GM23248 (cell line): ENCODE results near the gene SYNGR3. TPM values are rescaled to one million over a fixed set of nuclear protein-coding genes. Genes with fewer than 3 reads are reported as not detected.
A peak's percentile ranks its signal among the peaks of the same experiment; 100 is the strongest.

Experiments
- DNase-seq: peaks from one replicate; pipeline ENCODE4 v3.0.0-alpha.2; 2015
- H2AFZ ChIP-seq: fragments of 200-600 bp; sonication (generic); 2 replicates; pipeline ENCODE4 v1.6.1; 2016; ENCODE audit warnings: antibody characterized with exemption
- H3F3A ChIP-seq: fragments of 200-600 bp; sonication (generic); 2 replicates; pipeline ENCODE4 v1.6.1; 2016; ENCODE audit warnings: mild to moderate bottlenecking, antibody characterized with exemption, mixed run types; ENCODE audit not compliant: insufficient read depth
- H3K27ac ChIP-seq: fragments of 200-600 bp; sonication (generic); 2 replicates; pipeline ENCODE4 v1.5.1; 2016; ENCODE audit warnings: mild to moderate bottlenecking
- H3K27me3 ChIP-seq: fragments of 200-600 bp; sonication (generic); replicated peaks from 2 replicates; pipeline ENCODE4 v1.6.1; 2016; ENCODE audit warnings: mild to moderate bottlenecking; ENCODE audit not compliant: insufficient read depth
- H3K36me3 ChIP-seq: fragments of 200-600 bp; sonication (generic); 2 replicates; pipeline ENCODE4 v1.6.1; 2016; ENCODE audit warnings: low read depth, mild to moderate bottlenecking
- H3K4me1 ChIP-seq: fragments of 200-600 bp; sonication (generic); 2 replicates; pipeline ENCODE4 v1.6.1; 2016; ENCODE audit warnings: mild to moderate bottlenecking; ENCODE audit not compliant: insufficient read depth
- H3K4me2 ChIP-seq: fragments of 200-600 bp; sonication (generic); one replicate; pipeline ENCODE4 v1.6.1; 2016; ENCODE audit warnings: mild to moderate bottlenecking; ENCODE audit not compliant: unreplicated experiment
- H3K4me3 ChIP-seq: fragments of 200-600 bp; sonication (generic); 2 replicates; pipeline ENCODE4 v1.5.1; 2016; ENCODE audit warnings: mild to moderate bottlenecking
- H3K79me2 ChIP-seq: fragments of 200-600 bp; sonication (generic); 2 replicates; pipeline ENCODE4 v1.6.1; 2016; ENCODE audit warnings: mild to moderate bottlenecking; ENCODE audit not compliant: insufficient read depth
- H3K9ac ChIP-seq: fragments of 200-600 bp; sonication (generic); 2 replicates; pipeline ENCODE4 v1.6.1; 2016; ENCODE audit warnings: mild to moderate bottlenecking
- H3K9me2 ChIP-seq: fragments of 200-600 bp; sonication (generic); 2 replicates; pipeline ENCODE4 v1.6.1; 2016; ENCODE audit warnings: mixed run types, mild to moderate bottlenecking, moderate library complexity; ENCODE audit not compliant: insufficient read depth
- H3K9me3 ChIP-seq: fragments of 200-600 bp; sonication (generic); one replicate; pipeline ENCODE4 v1.6.1; 2017; ENCODE audit warnings: low read depth
- H4K20me1 ChIP-seq: fragments of 200-600 bp; sonication (generic); 2 replicates; pipeline ENCODE4 v1.6.0; 2016; ENCODE audit not compliant: insufficient read depth
- EZH2 ChIP-seq: fragments of 200-600 bp; sonication (generic); IDR thresholded peaks from 2 replicates; pipeline ENCODE4 v1.6.1; 2018; ENCODE audit warnings: antibody characterized with exemption, mild to moderate bottlenecking; ENCODE audit not compliant: insufficient read depth, poor library complexity, severe bottlenecking
- EZH2phosphoT487 ChIP-seq: fragments of 200-600 bp; sonication (generic); IDR thresholded peaks from 2 replicates; pipeline ENCODE4 v1.6.1; 2018; ENCODE audit warnings: antibody characterized with exemption, moderate library complexity, mild to moderate bottlenecking, low read depth; ENCODE audit not compliant: insufficient read depth
- WGBS, 2 experiments: methylation state at CpG; one replicate each; pipeline ENCODE4 v1.1.6; 2015 to 2017; ENCODE audit warnings: low lambda C conversion rate in 2 of 2, low coverage in 1 of 2; ENCODE audit errors: missing lambda C conversion rate in 2 of 2; 5-methylcytosine and 5-hydroxymethylcytosine counted together
- in situ Hi-C: fragments of 300-500 bp; cut with MboI; formaldehyde crosslinking; loops from 2 replicates; pipeline ENCODE4 v1.15.0; 2020
- polyA plus RNA-seq: library from polyadenylated mRNA; unstranded; fragments of >200 nt; fragmentation: Nextera tagmentation; extraction: Ambion mirVana; gene quantifications from 2 replicates; pipeline ENCODE4 v1.2.1, GENCODE V29; 2016
- total RNA-seq: library from RNA; depleted of rRNA; stranded (reverse); fragments of >200 nt; shearing (Covaris generic); gene quantifications from 2 replicates; pipeline ENCODE4 v1.2.3, GENCODE V29; 2014

The SYNGR3 gene
- total and polyA plus RNA-seq, 2 experiments from 2014 or later = 0.22 to 1.3 TPM

DNA sequence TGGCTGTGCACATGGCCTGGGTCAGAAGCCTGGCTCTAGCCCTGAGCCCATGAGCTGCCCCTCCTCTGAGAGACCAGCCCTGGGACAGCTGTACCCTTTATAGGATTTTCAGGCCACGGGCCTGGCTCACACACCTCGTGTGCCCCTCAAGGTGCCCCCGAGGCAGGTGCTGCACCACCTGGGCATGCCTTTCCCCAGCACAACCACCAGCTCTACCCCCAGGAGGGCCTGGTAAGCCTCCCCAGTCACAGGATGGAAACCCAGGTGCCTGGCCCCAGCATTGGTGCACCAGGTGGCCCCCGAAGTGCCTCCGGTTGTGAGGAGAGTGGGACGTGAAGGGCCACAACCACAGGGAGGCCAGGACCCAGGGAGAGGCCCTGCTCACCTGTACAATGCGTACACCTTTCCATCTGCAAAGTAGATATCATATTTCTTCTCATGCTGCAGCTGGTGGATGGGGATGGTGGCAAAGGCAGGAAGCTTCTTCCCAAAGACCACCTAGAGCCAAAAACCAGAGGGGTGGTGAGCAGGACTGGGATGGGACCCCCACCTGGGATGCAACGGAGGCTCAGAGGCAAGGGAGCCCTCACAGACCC, 13.6 kb downstream of the SYNGR3 start:
- TF ChIP-seq EZH2 (no peak), EZH2phosphoT487 (no peak)
- no peaks in the 10 kb centered on the region for H3K9me3 ChIP-seq
- H3K79me2 ChIP-seq = peaks cover 83% of the 10 kb centered on the region
- no peak overlapping the region for H3K4me3 ChIP-seq
- no peak overlapping the region for H3K4me2 ChIP-seq
- in situ Hi-C loops = no loop called here
- H4K20me1 ChIP-seq = peaks cover 11% of the 10 kb centered on the region; the same call in 1 of the 2 replicates
- H3K36me3 ChIP-seq = peaks cover 16% of the 10 kb centered on the region
- H3K27ac ChIP-seq = no peak overlapping the region
- peaks cover 14% of the 10 kb centered on the region for H3K4me1 ChIP-seq
- H3K9ac ChIP-seq = no peak overlapping the region
- no peaks in the 10 kb centered on the region for H3K9me2 ChIP-seq
- no peak for DNase-seq
- H2AFZ ChIP-seq = no peak overlapping the region
- WGBS, 2 experiments = 70 to 79% methylated on average over 8 of the region's 8 CpGs
- no peaks in the 10 kb centered on the region for H3K27me3 ChIP-seq
- peaks cover 15% of the 10 kb centered on the region for H3F3A ChIP-seq

DNA sequence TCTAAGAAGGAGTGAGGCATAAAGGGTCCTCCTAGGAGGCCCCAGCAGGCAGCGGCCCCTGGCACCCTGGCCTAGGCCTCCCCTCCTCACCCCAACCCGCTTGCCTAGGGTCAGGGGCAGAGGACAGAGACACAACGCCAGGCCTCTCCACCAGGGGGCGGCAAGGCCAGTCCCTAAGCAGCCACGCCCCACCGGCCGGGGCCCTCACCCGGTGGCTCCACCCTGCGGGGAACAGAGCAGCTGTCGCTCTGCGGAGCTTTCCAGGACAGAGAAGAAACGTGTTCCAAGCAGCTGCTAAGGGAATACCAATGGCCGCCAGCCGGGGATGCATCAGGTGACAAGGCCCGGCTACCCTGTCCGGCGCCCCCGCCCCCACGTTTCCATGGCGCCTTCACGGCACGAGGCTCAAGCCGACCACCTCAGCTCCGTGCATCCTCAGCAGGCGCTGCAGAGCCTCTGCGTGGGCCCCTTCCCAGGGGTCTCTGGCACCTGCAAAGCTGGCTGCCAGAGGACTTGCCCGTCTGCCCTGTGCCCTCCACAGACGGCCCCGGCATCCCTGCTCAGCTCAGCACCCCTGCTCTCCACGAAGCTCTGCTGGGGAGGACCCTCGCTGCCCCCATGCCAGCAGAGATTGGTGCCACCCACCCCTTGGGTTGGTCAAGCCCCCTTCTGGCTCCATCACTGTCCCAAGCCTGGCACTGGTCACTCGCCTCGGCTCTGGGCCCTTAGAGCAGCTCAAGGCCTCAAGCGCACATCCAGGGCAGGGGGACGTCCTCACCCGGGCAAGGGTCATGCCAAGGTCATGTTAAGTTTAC, 14.3 kb downstream of the SYNGR3 start:
- in situ Hi-C loops = no loop called here
- peaks cover 16% of the 10 kb centered on the region; the same call in 1 of the 2 replicates for H3K36me3 ChIP-seq
- H3K9me3 ChIP-seq = no peaks in the 10 kb centered on the region
- DNase-seq = peak; percentile 94
- no peaks in the 10 kb centered on the region for H3K27me3 ChIP-seq
- H3K4me2 ChIP-seq = peak overlapping the region; percentile 7
- TF ChIP-seq EZH2 (no peak), EZH2phosphoT487 (no peak)
- WGBS, 2 experiments = 35 to 37% methylated on average over 27 to 35 of the region's 36 CpGs
- no peak overlapping the region for H3K27ac ChIP-seq
- H3K9me2 ChIP-seq = no peaks in the 10 kb centered on the region
- H3K79me2 ChIP-seq = peaks cover 90% of the 10 kb centered on the region
- H2AFZ ChIP-seq = no peak overlapping the region
- peaks cover 17% of the 10 kb centered on the region for H3F3A ChIP-seq
- H3K4me3 ChIP-seq = no peak overlapping the region
- peaks cover 11% of the 10 kb centered on the region; the same call in 1 of the 2 replicates for H4K20me1 ChIP-seq
- H3K4me1 ChIP-seq = peaks cover 13% of the 10 kb centered on the region
- H3K9ac ChIP-seq = peak overlapping the region; percentile 27; the same call in 1 of the 2 replicates

DNA sequence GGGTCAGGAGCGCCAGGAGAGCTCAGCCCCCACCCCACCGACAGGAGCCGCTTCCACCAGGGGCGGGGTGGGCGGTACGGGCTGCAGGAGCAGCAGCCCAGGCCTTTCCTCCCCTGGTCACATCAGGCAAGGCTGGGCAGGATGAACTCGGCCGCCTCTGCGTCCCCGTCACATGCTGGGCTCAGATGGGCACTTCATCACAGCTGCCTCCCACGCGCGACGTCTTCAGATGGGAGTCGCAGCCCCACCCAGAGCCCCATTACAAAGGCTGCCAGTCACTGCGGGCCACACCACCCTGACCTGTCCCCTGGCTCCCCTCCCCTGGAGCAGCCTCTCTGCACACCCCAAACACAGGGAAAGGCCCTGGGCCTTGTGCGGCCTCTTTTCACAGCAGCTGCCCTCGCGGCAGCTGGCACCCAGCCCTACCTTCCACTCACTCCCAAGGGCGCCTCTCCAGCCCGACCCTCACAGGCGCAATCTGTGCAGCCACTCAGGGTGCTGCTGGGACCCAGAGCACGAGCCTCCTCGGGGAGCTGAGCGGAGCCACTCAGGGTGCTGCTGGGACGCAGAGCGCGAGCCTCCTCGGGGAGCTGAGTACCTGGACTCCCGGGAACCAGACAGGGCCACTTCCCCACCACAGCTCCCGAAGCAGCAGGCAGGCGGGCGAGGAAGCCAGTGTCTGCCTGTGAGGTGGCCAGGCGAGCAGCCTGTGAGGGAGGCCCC, 15.2 kb downstream of the SYNGR3 start:
- Histone ChIP-seq H3K9me2 (no peaks in the 10 kb centered on the region), H3K27ac (no peak overlapping the region), H2AFZ (no peak overlapping the region), H3K9ac (no peak overlapping the region), H3K4me1 (peaks cover 13% of the 10 kb centered on the region), H3K4me3 (no peak overlapping the region), H3K9me3 (no peaks in the 10 kb centered on the region), H3K36me3 (peaks cover 12% of the 10 kb centered on the region; the same call in 1 of the 2 replicates), H3K4me2 (no peak overlapping the region), H3K79me2 (peaks cover 93% of the 10 kb centered on the region), H3K27me3 (no peaks in the 10 kb centered on the region), H3F3A (peaks cover 17% of the 10 kb centered on the region), H4K20me1 (peaks cover 11% of the 10 kb centered on the region; the same call in 1 of the 2 replicates)
- WGBS, 2 experiments = 80 to 85% methylated on average over 28 to 34 of the region's 34 CpGs
- DNase-seq = peak; percentile 27
- no peak for TF ChIP-seq EZH2phosphoT487
- TF ChIP-seq EZH2 = no peak
- in situ Hi-C loops = no loop called here

DNA sequence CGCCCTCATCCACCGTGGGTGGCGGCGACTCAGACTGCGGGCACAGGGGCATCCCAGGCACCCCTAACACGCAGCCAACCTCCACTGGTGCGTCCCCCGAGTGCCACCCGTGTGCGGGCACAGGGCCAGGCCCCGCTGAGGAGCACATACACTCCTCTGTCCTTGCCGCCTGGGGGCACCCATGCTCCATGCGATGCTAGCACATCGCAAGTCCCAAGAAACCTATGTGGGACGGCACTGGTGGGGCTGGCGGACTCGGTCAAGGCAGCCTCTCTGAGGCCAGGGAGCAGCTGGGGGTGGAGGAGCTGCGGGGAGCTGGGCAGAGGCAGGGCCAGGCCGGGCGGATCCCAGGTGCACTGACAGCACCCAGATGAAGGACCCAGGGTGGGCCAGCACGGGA, 15.9 kb downstream of the SYNGR3 start:
- Histone ChIP-seq H3K79me2 (peaks cover 95% of the 10 kb centered on the region), H2AFZ (no peak overlapping the region), H3K27me3 (no peaks in the 10 kb centered on the region), H4K20me1 (peaks cover 11% of the 10 kb centered on the region; the same call in 1 of the 2 replicates), H3F3A (peaks cover 17% of the 10 kb centered on the region), H3K36me3 (peaks cover 12% of the 10 kb centered on the region; the same call in 1 of the 2 replicates), H3K27ac (no peak overlapping the region), H3K9me3 (no peaks in the 10 kb centered on the region), H3K9me2 (no peaks in the 10 kb centered on the region), H3K9ac (peak overlapping the region; percentile 22; the same call in 1 of the 2 replicates), H3K4me2 (no peak overlapping the region), H3K4me3 (no peak overlapping the region), H3K4me1 (peaks cover 19% of the 10 kb centered on the region)
- TF ChIP-seq EZH2 = no peak
- no peak for TF ChIP-seq EZH2phosphoT487
- in situ Hi-C loops = no loop called here
- WGBS, 2 experiments = 83 to 89% methylated on average over 20 to 21 of the region's 21 CpGs
- no peak for DNase-seq
